K562 (cell line): Measurements from ENCODE around the gene CACNG5. TPM values are rescaled to one million over a fixed set of nuclear protein-coding genes. Genes with fewer than 3 reads are reported as not detected.

ENCODE experiments used
- REST ChIP-seq, 2 experiments: fragments of 450-650 bp; formaldehyde crosslinking in 1 of 2; IDR thresholded peaks; 2 replicates each; pipeline versions ENCODE4 v1.4.0 to v1.6.1; 2014 to 2020; ENCODE audit warnings: mild to moderate bottlenecking in 2 of 2, borderline replicate concordance in 1 of 2, low read depth in 1 of 2
- ZKSCAN3 ChIP-seq: fragments of 250-450 bp; sonication (Bioruptor Pico); IDR thresholded peaks from 2 replicates; pipeline ENCODE4 v1.4.0; 2020
- ZNF23 ChIP-seq: fragments of 250-450 bp; sonication (Bioruptor Pico); IDR thresholded peaks from 2 replicates; pipeline ENCODE4 v1.4.0; 2020; ENCODE audit warnings: mild to moderate bottlenecking
- ZNF512 ChIP-seq: IDR thresholded peaks from 2 replicates; pipeline ENCODE4 v1.6.1; 2016; ENCODE audit warnings: missing genetic modification characterization, missing compliant biosample characterization
- polyA plus RNA-seq, 8 experiments: library from polyadenylated mRNA; depleted of rRNA in 4 of 8; stranded (reverse) in 5 of 8; unstranded in 3 of 8; fragments of >200 nt; fragmentation: Nextera tagmentation in 2 of 8; fragmentation: Illumina TruSeq in 1 of 8; extraction: Ambion mirVana in 2 of 8; extraction: Trizol in 1 of 8; gene quantifications; 2 replicates each; pipeline versions ENCODE4 v1.2.1 to v1.2.3, GENCODE V29; 2011 to 2014; ENCODE audit warnings: inconsistent platforms in 1 of 8, missing spikeins in 1 of 8
- total RNA-seq, 7 experiments: library from RNA; depleted of rRNA in 6 of 7; stranded (reverse); fragments of >200 nt in 6 of 7; fragmentation: Illumina TruSeq in 2 of 7; extraction: Trizol in 2 of 7; gene quantifications; 2 replicates each; pipeline versions ENCODE4 v1.2.1 to v1.2.3, GENCODE V29; 2011 to 2021; ENCODE audit warnings: low replicate concordance in 1 of 7

The CACNG5 gene
- total and polyA plus RNA-seq, 9 of the 15 experiments (the other 6 are each of a cell fraction or from before 2014, with no cell fraction given) = not detected

GRCh38 chr17:66900126-66901010 lies 65.5 kb downstream of the CACNG5 start (continued):
- TF ChIP-seq REST (IDR thresholded peaks at IDR 0.05; ENCODE audit: borderline replicate concordance) = peak; percentile 22; the same call in 1 of the 2 replicates
- no peak for TF ChIP-seq REST (CRISPR knock-in tag; IDR thresholded peaks at IDR 0.05; ENCODE audit: low read depth)
- TF ChIP-seq ZNF23 = no peak
- no peak for TF ChIP-seq ZKSCAN3
- TF ChIP-seq ZNF512 = no peak
